OCI-LY7 (cell line): ENCODE measurements around the gene CRYGA. TPM values are rescaled to one million over a fixed set of nuclear protein-coding genes. Genes with fewer than 3 reads are reported as not detected.

Experiments
- BruUV-seq: library from RNA; stranded (reverse); fragments of 400-500 nt; replicated peaks from 2 replicates; lab custom pipeline; 2021; lab: Mats Ljungman, UMichigan
- CTCF ChIA-PET: fragments of 300-600 bp; sonication (Branson Sonifier 250); formaldehyde crosslinking; loops from one replicate; lab custom pipeline; 2022; ENCODE audit warnings: antibody characterized with exemption; ENCODE audit not compliant: unreplicated experiment; lab: Charles Lee
- POLR2A ChIA-PET: fragments of 300-600 bp; sonication (Branson Sonifier 250); formaldehyde crosslinking; loops from one replicate; lab custom pipeline; 2022; ENCODE audit warnings: antibody characterized with exemption; lab: Charles Lee
- DNase-seq: peaks from one replicate; pipeline ENCODE4 v3.0.0-alpha.2; 2015; ENCODE audit warnings: low spot score
- H2AFZ ChIP-seq: fragments of 200-600 bp; sonication (generic), shearing (Covaris generic); 2 replicates; pipeline ENCODE4 v1.6.1; 2014; ENCODE audit warnings: mild to moderate bottlenecking, antibody characterized with exemption, low read length, moderate library complexity
- H3K27ac ChIP-seq: fragments of 200-600 bp; sonication (generic); 2 replicates; pipeline ENCODE4 v1.5.1; 2014; ENCODE audit warnings: mixed run types, low read depth, mild to moderate bottlenecking, moderate library complexity, low read length, inconsistent platforms; ENCODE audit not compliant: poor library complexity, severe bottlenecking
- H3K36me3 ChIP-seq: fragments of 200-600 bp; sonication (generic); 2 replicates; pipeline ENCODE4 v1.6.1; 2014; ENCODE audit warnings: mild to moderate bottlenecking, antibody characterized with exemption, low read length, moderate library complexity, mixed read lengths; ENCODE audit not compliant: insufficient read depth
- H3K4me1 ChIP-seq: fragments of 200-600 bp; sonication (generic); 2 replicates; pipeline ENCODE4 v1.5.1; 2014; ENCODE audit warnings: mild to moderate bottlenecking, low read length; ENCODE audit not compliant: insufficient read depth, poor library complexity, severe bottlenecking
- H3K4me2 ChIP-seq: fragments of 200-600 bp; sonication (generic); 2 replicates; pipeline ENCODE4 v1.6.1; 2014; ENCODE audit warnings: mild to moderate bottlenecking, low read length
- H3K4me3 ChIP-seq: fragments of 200-600 bp; sonication (generic); 2 replicates; pipeline ENCODE4 v1.5.1; 2014; ENCODE audit warnings: mild to moderate bottlenecking, low read depth, low read length; ENCODE audit not compliant: poor library complexity, severe bottlenecking
- H3K79me2 ChIP-seq: fragments of 200-600 bp; sonication (generic); 2 replicates; pipeline ENCODE4 v1.6.1; 2016; ENCODE audit warnings: low read depth, mild to moderate bottlenecking, low read length, moderate library complexity, mixed read lengths; ENCODE audit not compliant: insufficient read depth
- H3K9me2 ChIP-seq: fragments of 200-600 bp; sonication (generic); 2 replicates; pipeline ENCODE4 v1.6.1; 2016; ENCODE audit warnings: mild to moderate bottlenecking, low read length, mixed read lengths; ENCODE audit not compliant: insufficient read depth
- H3K9me3 ChIP-seq: fragments of 200-600 bp; sonication (generic); 2 replicates; pipeline ENCODE4 v1.6.1; 2014; ENCODE audit warnings: mild to moderate bottlenecking, mixed run types, low read length, mixed read lengths
- H4K20me1 ChIP-seq: fragments of 200-600 bp; sonication (generic); 2 replicates; pipeline ENCODE4 v1.6.1; 2014; ENCODE audit warnings: mild to moderate bottlenecking, antibody characterized with exemption, low read length, moderate library complexity, mixed read lengths; ENCODE audit not compliant: insufficient read depth
- CTCF ChIP-seq: fragments of 200-600 bp; sonication (generic); conservative IDR thresholded peaks from 2 replicates; pipeline ENCODE4 v1.5.1; 2014; ENCODE audit warnings: mild to moderate bottlenecking, antibody characterized with exemption, low read length, moderate library complexity, mixed read lengths
- EZH2phosphoT487 ChIP-seq: fragments of 200-600 bp; sonication (generic); IDR thresholded peaks from 2 replicates; pipeline ENCODE4 v1.6.1; 2018; ENCODE audit warnings: low read depth, borderline replicate concordance, mild to moderate bottlenecking, mixed run types, antibody characterized with exemption, low read length, moderate library complexity, mixed read lengths
- intact Hi-C: fragments of 100-400 bp; cut with micrococcal nuclease; formaldehyde crosslinking; loops from one replicate; pipeline ENCODE4 v1.10.0; 2022; ENCODE audit not compliant: unreplicated experiment
- total RNA-seq, 2 experiments: library from RNA; depleted of rRNA in 1 of 2; stranded (reverse); fragments of >200 nt in 1 of 2; shearing (Covaris generic) in 1 of 2; gene quantifications; 2 replicates each; pipeline ENCODE4 v1.2.3, GENCODE V29; 2014 to 2022

The CRYGA gene
- total RNA-seq, 2 experiments from 2014 or later = not detected

GRCh38 chr2:208183972-208184705 is 20.8 kb upstream of the CRYGA start:
- no peak overlapping the region for H2AFZ ChIP-seq
- no peaks in the 10 kb centered on the region for H3K9me2 ChIP-seq
- no peaks in the 10 kb centered on the region for H3K9me3 ChIP-seq
- DNase-seq = no peak
- BruUV-seq = no TSS peak
- no peak for TF ChIP-seq EZH2phosphoT487
- no peak for TF ChIP-seq CTCF
- H3K4me1 ChIP-seq = no peaks in the 10 kb centered on the region
- H3K4me2 ChIP-seq = no peak overlapping the region
- H3K4me3 ChIP-seq = no peak overlapping the region
- intact Hi-C loops = no loop called here
- H3K27ac ChIP-seq = no peak overlapping the region
- no peaks in the 10 kb centered on the region for H3K36me3 ChIP-seq
- no peaks in the 10 kb centered on the region for H3K79me2 ChIP-seq
- POLR2A ChIA-PET = interaction anchor here (0.6 kb wide), 2 partner anchors 41 to 162 kb away, joined by 4 to 5 read pairs; no protein-coding TSS in a partner anchor
- no peaks in the 10 kb centered on the region for H4K20me1 ChIP-seq
- CTCF ChIA-PET = interaction anchor here (0.6 to 1.8 kb wide), 2 partner anchors 9 to 47 kb away, joined by 3 to 5 read pairs; no protein-coding TSS in a partner anchor

- intact Hi-C loops = no loop called here
- ChIA-PET CTCF (interaction anchor here (0.6 kb wide), 1 partner anchor 47 kb away, joined by 3 read pairs; no protein-coding TSS in a partner anchor), POLR2A (interaction anchor here (0.6 kb wide), 2 partner anchors 24 to 42 kb away, joined by 3 to 5 read pairs; no protein-coding TSS in a partner anchor)
- H3K27ac ChIP-seq = no peak overlapping the region
- DNase-seq = no peak
- H3K36me3 ChIP-seq = no peaks in the 10 kb centered on the region
- no peaks in the 10 kb centered on the region for H4K20me1 ChIP-seq
- no peaks in the 10 kb centered on the region for H3K4me1 ChIP-seq
- H3K9me3 ChIP-seq = no peaks in the 10 kb centered on the region
- H2AFZ ChIP-seq = no peak overlapping the region
- H3K4me2 ChIP-seq = no peak overlapping the region
- no peaks in the 10 kb centered on the region for H3K9me2 ChIP-seq
- H3K4me3 ChIP-seq = no peak overlapping the region
- BruUV-seq = no TSS peak
- TF ChIP-seq EZH2phosphoT487 (no peak), CTCF (no peak)
- no peaks in the 10 kb centered on the region for H3K79me2 ChIP-seq
Measured at GRCh38 chr2:208183526-208183925, 20.1 kb upstream of the CRYGA start.

- H3K36me3 ChIP-seq = no peaks in the 10 kb centered on the region
- H3K79me2 ChIP-seq = no peaks in the 10 kb centered on the region
- no peak for TF ChIP-seq CTCF
- no peak for TF ChIP-seq EZH2phosphoT487
- no peak overlapping the region for H3K4me3 ChIP-seq
- no TSS peak for BruUV-seq
- ChIA-PET POLR2A (interaction anchor here (0.7 kb wide), 1 partner anchor 232 kb away, joined by 3 read pairs; no protein-coding TSS in a partner anchor), CTCF (no interaction called here)
- intact Hi-C loops = no loop called here
- no peak overlapping the region for H3K4me2 ChIP-seq
- H3K9me2 ChIP-seq = no peaks in the 10 kb centered on the region
- no peak overlapping the region for H3K27ac ChIP-seq
- DNase-seq = no peak
- H3K4me1 ChIP-seq = no peaks in the 10 kb centered on the region
- H4K20me1 ChIP-seq = no peaks in the 10 kb centered on the region
- H3K9me3 ChIP-seq = no peaks in the 10 kb centered on the region
- no peak overlapping the region for H2AFZ ChIP-seq
Measured at GRCh38 chr2:208182835-208183234, 19.4 kb upstream of the CRYGA start.
